GM12878 (cell line): ENCODE measurements around the gene DIS3L2. TPM values are rescaled to one million over a fixed set of nuclear protein-coding genes. Genes with fewer than 3 reads are reported as not detected.

Experiments used
- ATAC-seq: fragments of 200-7000 bp; cut with Tn5 transposase; 3 replicates; pipeline ENCODE4 v1.9.1; 2020; ENCODE audit warnings: mild to moderate bottlenecking, moderate library complexity
- BruUV-seq: library from RNA; stranded (reverse); fragments of 400-500 nt; replicated peaks from 2 replicates; lab custom pipeline; 2021; lab: Mats Ljungman, UMichigan
- CTCF ChIA-PET: fragments of 300-600 bp; sonication (Branson Sonifier 250); formaldehyde crosslinking; extraction: SDS; loops from one replicate; lab custom pipeline; 2021; ENCODE audit warnings: inconsistent platforms; lab: Yijun Ruan, JAX
- POLR2A ChIA-PET: fragments of 350-600 bp; formaldehyde crosslinking; extraction: SDS; loops from one replicate; lab custom pipeline; 2021; ENCODE audit warnings: inconsistent platforms; lab: Charles Lee
- RAD21 ChIA-PET: fragments of 300-600 bp; sonication (Branson Sonifier 250); formaldehyde crosslinking; loops from one replicate; lab custom pipeline; 2023; ENCODE audit warnings: antibody characterized with exemption; ENCODE audit not compliant: unreplicated experiment; lab: Charles Lee
- SMC1A ChIA-PET: fragments of 300-600 bp; sonication (Branson Sonifier 250); formaldehyde crosslinking; loops from one replicate; lab custom pipeline; 2023; ENCODE audit not compliant: unreplicated experiment, uncharacterized antibody; lab: Charles Lee
- DNase-seq: peaks from one replicate; pipeline ENCODE4 v3.0.0-alpha.2; 2011; ENCODE audit warnings: low read depth, low spot score
- FAIRE-seq: peaks from 3 replicates; lab custom pipeline; 2011; peaks lifted over from hg19 to GRCh38; lab: Jason Lieb, UNC
- H2AFZ ChIP-seq: 2 replicates; pipeline ENCODE4 v1.6.0; 2011; ENCODE audit warnings: low read depth, low read length, control low read depth; ENCODE audit not compliant: control insufficient read depth
- H3K27ac ChIP-seq: 2 replicates; pipeline ENCODE4 v1.5.1; 2011; ENCODE audit warnings: control low read depth; ENCODE audit not compliant: control insufficient read depth, insufficient read depth
- H3K27me3 ChIP-seq, 2 experiments: replicated peaks in 1 of 2; 2 replicates each; pipeline versions ENCODE4 v1.6.0 to v1.6.1; 2011; ENCODE audit warnings: low read length in 1 of 2; ENCODE audit not compliant: control insufficient read depth in 2 of 2, insufficient read depth in 2 of 2
- H3K36me3 ChIP-seq, 2 experiments: 2 replicates each; pipeline ENCODE4 v1.5.1; 2011; ENCODE audit warnings: low read length in 1 of 2; ENCODE audit not compliant: control insufficient read depth in 2 of 2, insufficient read depth in 2 of 2
- H3K4me1 ChIP-seq: 2 replicates; pipeline ENCODE4 v1.6.1; 2011; ENCODE audit warnings: mild to moderate bottlenecking, low read length, moderate library complexity, mixed read lengths; ENCODE audit not compliant: control insufficient read depth, insufficient read depth
- H3K4me2 ChIP-seq: 2 replicates; pipeline ENCODE4 v1.6.0; 2011; ENCODE audit warnings: control low read depth; ENCODE audit not compliant: control insufficient read depth, insufficient read depth
- H3K4me3 ChIP-seq: fragments of 200-600 bp; sonication (generic); 2 replicates; pipeline ENCODE4 v1.5.1; 2016
- H3K79me2 ChIP-seq: 2 replicates; pipeline ENCODE4 v1.6.0; 2011; ENCODE audit warnings: low read length; ENCODE audit not compliant: control insufficient read depth, insufficient read depth
- H3K9ac ChIP-seq: 2 replicates; pipeline ENCODE4 v1.8.0; 2011; ENCODE audit warnings: low read length, control low read depth, mixed read lengths; ENCODE audit not compliant: control insufficient read depth, insufficient read depth
- H3K9me3 ChIP-seq: replicated peaks from 3 replicates; pipeline ENCODE4 v1.5.1; 2011; ENCODE audit warnings: mild to moderate bottlenecking, low read length; ENCODE audit not compliant: control insufficient read depth, insufficient read depth
- H4K20me1 ChIP-seq: 2 replicates; pipeline ENCODE4 v1.6.0; 2011; ENCODE audit not compliant: control insufficient read depth, insufficient read depth
- ASH2L ChIP-seq: fragments of 300-600, 200-600 bp; sonication (generic); IDR thresholded peaks from 2 replicates; pipeline ENCODE4 v1.6.1; 2017; ENCODE audit warnings: low read depth, mild to moderate bottlenecking, borderline replicate concordance
- ATF7 ChIP-seq: fragments of 450-650 bp; IDR thresholded peaks from 2 replicates; pipeline ENCODE4 v1.6.1; 2016; ENCODE audit warnings: low read depth, mild to moderate bottlenecking
- BMI1 ChIP-seq: fragments of 450-650 bp; IDR thresholded peaks from 2 replicates; pipeline ENCODE4 v1.6.1; 2016; ENCODE audit warnings: mild to moderate bottlenecking, moderate library complexity, borderline replicate concordance
- BRCA1 ChIP-seq: IDR thresholded peaks from 2 replicates; pipeline ENCODE4 v1.6.1; 2011; ENCODE audit warnings: low read depth, low read length, improper control_type of control experiment
- CHD2 ChIP-seq: IDR thresholded peaks from 2 replicates; pipeline ENCODE4 v1.6.1; 2011; ENCODE audit warnings: low read depth, low read length, improper control_type of control experiment, borderline replicate concordance
- E2F8 ChIP-seq: fragments of 450-650 bp; IDR thresholded peaks from 2 replicates; pipeline ENCODE4 v1.6.1; 2018; ENCODE audit warnings: mild to moderate bottlenecking, low read depth, moderate library complexity; ENCODE audit not compliant: partially characterized antibody
- IRF4 ChIP-seq: IDR thresholded peaks from 2 replicates; pipeline ENCODE4 v1.6.1; 2011; ENCODE audit warnings: low read depth, low read length
- NKRF ChIP-seq: fragments of 450-650 bp; conservative IDR thresholded peaks from 2 replicates; pipeline ENCODE4 v1.6.1; 2017; ENCODE audit warnings: mild to moderate bottlenecking, moderate library complexity
- SMAD5 ChIP-seq: IDR thresholded peaks from 2 replicates; pipeline ENCODE4 v1.6.1; 2016; ENCODE audit warnings: antibody characterized with exemption, low read depth
- SUPT20H ChIP-seq: IDR thresholded peaks from 2 replicates; pipeline ENCODE4 v1.6.1; 2011; ENCODE audit warnings: low read depth, mild to moderate bottlenecking, low read length, moderate library complexity, borderline replicate concordance; ENCODE audit not compliant: control insufficient read depth
- USF1 ChIP-seq: IDR thresholded peaks from 2 replicates; pipeline ENCODE4 v1.6.1; 2011; ENCODE audit warnings: borderline replicate concordance, low read depth, mild to moderate bottlenecking, moderate library complexity, mixed read lengths, low read length; ENCODE audit not compliant: insufficient read depth; ENCODE audit errors: extremely low read length
- ZNF384 ChIP-seq: IDR thresholded peaks from 2 replicates; pipeline ENCODE4 v1.6.1; 2012; ENCODE audit warnings: low read depth, mild to moderate bottlenecking, low read length, improper control_type of control experiment, borderline replicate concordance
- WGBS: methylation state at CpG from one replicate; pipeline ENCODE4 v1.1.6; 2016; ENCODE audit warnings: low lambda C conversion rate; ENCODE audit not compliant: insufficient replicate concordance, insufficient coverage; ENCODE audit errors: missing lambda C conversion rate; 5-methylcytosine and 5-hydroxymethylcytosine counted together
- in situ Hi-C: fragments of 300-500 bp; cut with MboI; formaldehyde crosslinking; loops from 9 replicates; pipeline ENCODE4 v1.14.3; 2018; ENCODE audit warnings: mixed read lengths
- intact Hi-C: fragments of 100-400 bp; cut with micrococcal nuclease; formaldehyde crosslinking; loops from one replicate; pipeline ENCODE4 v1.14.2; 2022; ENCODE audit not compliant: unreplicated experiment
- polyA plus RNA-seq, 11 experiments: library from polyadenylated mRNA; depleted of rRNA in 4 of 11; unstranded in 6 of 11; stranded (reverse) in 5 of 11; fragments of >200 nt; fragmentation: Nextera tagmentation in 4 of 11; fragmentation: Illumina TruSeq in 1 of 11; extraction: Ambion mirVana in 4 of 11; extraction: Trizol in 1 of 11; gene quantifications; 1 replicate in 1 of 11; 2 replicates in 10 of 11; pipeline versions ENCODE4 v1.2.1 to v1.2.3, GENCODE V29; 2011 to 2016; ENCODE audit warnings: inconsistent platforms in 2 of 11, missing spikeins in 2 of 11, low read depth in 1 of 11
- total RNA-seq, 4 experiments: library from RNA; depleted of rRNA in 3 of 4; stranded (reverse); fragments of >200 nt in 3 of 4; fragmentation: Illumina TruSeq in 1 of 4; extraction: Trizol in 1 of 4; gene quantifications; 2 replicates each; pipeline versions ENCODE4 v1.2.1 to v1.2.3, GENCODE V29; 2013 to 2021

Gene DIS3L2
- total and polyA plus RNA-seq, 10 of the 15 experiments (the other 5 are each of a cell fraction or from before 2014, with no cell fraction given): 3.5 to 27.1 (median 16.0) TPM

DNA sequence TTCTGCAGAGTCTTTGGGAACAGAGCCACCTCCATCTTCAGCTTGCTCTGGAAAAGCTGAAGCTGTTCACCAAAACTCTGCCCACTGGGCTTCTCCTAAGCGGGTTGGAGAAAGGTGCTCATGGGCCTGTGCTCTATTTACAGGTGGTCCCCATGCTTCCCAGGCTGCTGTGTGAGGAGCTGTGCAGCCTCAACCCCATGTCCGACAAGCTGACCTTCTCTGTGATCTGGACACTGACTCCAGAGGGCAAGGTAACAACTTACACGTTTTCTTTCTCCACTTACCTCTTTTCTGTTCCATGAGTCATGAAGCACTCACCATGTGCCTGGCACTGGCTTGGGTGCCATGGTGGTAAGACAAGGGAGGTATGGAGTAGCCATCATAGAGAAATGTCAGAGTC, 287.6 kb downstream of the DIS3L2 start (continued):
- TF ChIP-seq E2F8: no peak

DNA sequence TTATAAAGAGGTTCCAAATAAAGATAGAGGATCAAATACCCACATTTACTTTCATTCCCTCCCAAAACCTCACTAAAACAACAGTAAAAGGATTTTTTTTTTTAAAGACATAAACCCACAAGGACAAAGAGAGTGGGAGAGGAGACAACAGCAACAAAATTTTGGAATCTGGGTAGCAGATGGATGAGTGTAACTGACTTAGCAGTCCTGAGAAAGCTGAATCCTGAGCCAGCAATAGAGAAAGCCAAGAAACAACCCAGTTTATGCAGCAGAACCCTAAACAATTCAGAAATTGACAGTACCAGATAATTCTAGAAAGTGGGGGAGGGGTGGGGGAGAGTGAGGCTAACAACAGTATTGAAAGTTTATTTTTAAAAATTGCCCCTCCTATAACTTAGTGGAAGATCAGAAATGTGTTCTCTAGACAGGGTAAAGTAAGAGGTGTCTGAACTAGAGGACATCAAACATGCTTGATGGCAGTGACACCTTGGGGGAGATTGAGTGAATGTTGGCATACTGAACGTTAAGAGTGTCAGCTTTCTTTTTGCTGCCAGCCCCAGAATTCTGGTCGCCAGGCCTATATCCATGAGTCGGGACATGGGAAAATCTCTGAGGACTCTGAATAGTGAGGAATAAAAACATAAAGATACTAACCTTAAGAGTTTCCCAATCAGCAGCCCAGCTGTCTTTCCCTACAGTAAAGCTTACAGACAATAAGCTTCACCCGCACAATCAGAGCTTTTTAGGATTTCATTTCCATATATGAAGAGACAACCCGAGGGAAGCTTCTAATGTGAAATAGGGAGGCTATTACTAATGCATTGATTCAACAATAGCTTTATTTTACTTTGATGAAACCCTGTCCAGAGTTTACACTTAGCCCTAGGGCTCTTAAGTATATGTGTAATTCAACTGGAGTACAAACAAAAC, 289.0 kb downstream of the DIS3L2 start:
- BruUV-seq: no TSS peak
- Histone ChIP-seq H3K27me3 (no peaks in the 10 kb centered on the region), H3K79me2 (no peaks in the 10 kb centered on the region), H3K27ac (no peak overlapping the region), H3K36me3 (no peaks in the 10 kb centered on the region; a peak in 2 of 4 replicates), H3K9me3 (no peaks in the 10 kb centered on the region), H4K20me1 (no peaks in the 10 kb centered on the region), H3K4me2 (no peak overlapping the region), H2AFZ (no peak overlapping the region), H3K9ac (no peak overlapping the region), H3K4me1 (no peaks in the 10 kb centered on the region), H3K4me3 (no peak overlapping the region)
- RAD21 ChIA-PET: interaction anchor here (0.6 kb wide), 1 partner anchor 47 kb away, joined by 3 read pairs; no protein-coding TSS in a partner anchor
- WGBS: 78% methylated on average over 5 of the region's 5 CpGs
- SMC1A ChIA-PET: interaction anchor here (1.0 to 1.2 kb wide), 2 partner anchors 11 to 26 kb away, joined by 3 read pairs; no protein-coding TSS in a partner anchor
- intact Hi-C loops (no loop called here), in situ Hi-C loops (no loop called here)
- no peak for ATAC-seq
- CTCF ChIA-PET: interaction anchor here (1.2 to 1.6 kb wide), 3 partner anchors 12 to 43 kb away, joined by 3 to 13 read pairs (median 3); no protein-coding TSS in a partner anchor
- no peak for DNase-seq
- POLR2A ChIA-PET: interaction anchor here (1.4 kb wide), 1 partner anchor 10 kb away, joined by 3 read pairs; no protein-coding TSS in a partner anchor
- FAIRE-seq: no peak
- TF ChIP-seq ASH2L (no peak), SMAD5 (no peak), USF1 (no peak), IRF4 (no peak), BRCA1 (no peak), ATF7 (no peak), SUPT20H (no peak), CHD2 (no peak), NKRF (no peak), ZNF384 (no peak), BMI1 (no peak)
